HepG2 (cell line): ENCODE measurements around the gene BLOC1S4. TPM values are rescaled to one million over a fixed set of nuclear protein-coding genes. Genes with fewer than 3 reads are reported as not detected.

Experiments
- ARID3A ChIP-seq: IDR thresholded peaks from 2 replicates; pipeline ENCODE4 v1.6.1; 2012; ENCODE audit warnings: low read depth, low read length, improper control_type of control experiment
- ETV5 ChIP-seq: IDR thresholded peaks from 2 replicates; pipeline ENCODE4 v1.6.1; 2018; ENCODE audit warnings: missing biosample characterization, missing genetic modification reagents, inconsistent platforms, borderline replicate concordance
- ETV6 ChIP-seq: sonication (generic); formaldehyde crosslinking; conservative IDR thresholded peaks from 2 replicates; pipeline ENCODE4 v1.4.0; 2020; ENCODE audit warnings: missing genetic modification reagents
- FOSL1 ChIP-seq: sonication (generic); formaldehyde crosslinking; IDR thresholded peaks from 2 replicates; pipeline ENCODE4 v1.9.0; 2021; ENCODE audit warnings: missing genetic modification reagents, borderline replicate concordance
- FOXO1 ChIP-seq: sonication (generic); formaldehyde crosslinking; IDR thresholded peaks from 2 replicates; pipeline ENCODE4 v1.4.0; 2020; ENCODE audit warnings: missing genetic modification reagents
- GPBP1L1 ChIP-seq: sonication (generic); formaldehyde crosslinking; IDR thresholded peaks from 2 replicates; pipeline ENCODE4 v1.5.0; 2020; ENCODE audit warnings: mild to moderate bottlenecking, missing genetic modification reagents
- HOXA9 ChIP-seq: sonication (generic); formaldehyde crosslinking; IDR thresholded peaks from 2 replicates; pipeline ENCODE4 v1.8.1; 2022; ENCODE audit warnings: missing genetic modification reagents, mild to moderate bottlenecking, moderate library complexity, borderline replicate concordance
- JARID2 ChIP-seq: sonication (generic); formaldehyde crosslinking; IDR thresholded peaks from 2 replicates; pipeline ENCODE4 v1.8.1; 2023; ENCODE audit warnings: missing genetic modification reagents, inconsistent platforms; ENCODE audit not compliant: insufficient replicate concordance
- KMT2B ChIP-seq: IDR thresholded peaks from 2 replicates; pipeline ENCODE4 v1.6.1; 2016; ENCODE audit warnings: missing genetic modification reagents, missing compliant biosample characterization
- NFATC3 ChIP-seq: sonication (generic); formaldehyde crosslinking; IDR thresholded peaks from 2 replicates; pipeline ENCODE4 v1.5.1; 2020; ENCODE audit warnings: mild to moderate bottlenecking, missing genetic modification reagents
- PAX8 ChIP-seq: sonication (generic); formaldehyde crosslinking; IDR thresholded peaks from 2 replicates; pipeline ENCODE4 v1.8.0; 2022; ENCODE audit warnings: mild to moderate bottlenecking, missing genetic modification reagents, borderline replicate concordance
- PREB ChIP-seq: sonication (generic); formaldehyde crosslinking; IDR thresholded peaks from 2 replicates; pipeline ENCODE4 v1.4.0; 2020; ENCODE audit warnings: missing genetic modification reagents
- RCOR2 ChIP-seq: IDR thresholded peaks from 2 replicates; pipeline ENCODE4 v1.6.1; 2016; ENCODE audit warnings: missing biosample characterization, missing genetic modification reagents
- ZMYM4 ChIP-seq: sonication (generic); formaldehyde crosslinking; IDR thresholded peaks from 2 replicates; pipeline ENCODE4 v1.8.1; 2023; ENCODE audit warnings: mild to moderate bottlenecking, missing genetic modification reagents
- ZNF225 ChIP-seq: sonication (generic); formaldehyde crosslinking; IDR thresholded peaks from 2 replicates; pipeline ENCODE4 v1.4.0; 2020; ENCODE audit warnings: mild to moderate bottlenecking, missing genetic modification reagents
- ZNF333 ChIP-seq: sonication (generic); formaldehyde crosslinking; IDR thresholded peaks from 2 replicates; pipeline ENCODE4 v1.4.0; 2020; ENCODE audit warnings: mild to moderate bottlenecking, missing genetic modification reagents, borderline replicate concordance
- ZNF382 ChIP-seq: sonication (generic); formaldehyde crosslinking; IDR thresholded peaks from 2 replicates; pipeline ENCODE4 v1.5.0; 2020; ENCODE audit warnings: missing genetic modification reagents, mild to moderate bottlenecking, borderline replicate concordance
- ZNF446 ChIP-seq: sonication (generic); formaldehyde crosslinking; IDR thresholded peaks from 2 replicates; pipeline ENCODE4 v1.5.0; 2020; ENCODE audit warnings: mild to moderate bottlenecking, missing genetic modification reagents
- ZNF564 ChIP-seq: sonication (generic); formaldehyde crosslinking; IDR thresholded peaks from 2 replicates; pipeline ENCODE4 v1.8.1; 2023; ENCODE audit warnings: mild to moderate bottlenecking, missing genetic modification reagents
- ZNF567 ChIP-seq: sonication (generic); formaldehyde crosslinking; IDR thresholded peaks from 2 replicates; pipeline ENCODE4 v1.8.1; 2023; ENCODE audit warnings: mild to moderate bottlenecking, missing genetic modification reagents, borderline replicate concordance
- ZNF576 ChIP-seq: sonication (generic); formaldehyde crosslinking; IDR thresholded peaks from 2 replicates; pipeline ENCODE4 v1.4.0; 2020; ENCODE audit warnings: mild to moderate bottlenecking, missing genetic modification reagents
- ZNF644 ChIP-seq: IDR thresholded peaks from 2 replicates; pipeline ENCODE4 v1.6.1; 2016; ENCODE audit warnings: low read depth
- ZNF652 ChIP-seq: IDR thresholded peaks from 2 replicates; pipeline ENCODE4 v1.6.1; 2016; ENCODE audit warnings: low read depth, borderline replicate concordance
- ZNF704 ChIP-seq: sonication (generic); formaldehyde crosslinking; IDR thresholded peaks from 2 replicates; pipeline ENCODE4 v1.8.1; 2023; ENCODE audit warnings: mild to moderate bottlenecking, inconsistent platforms, moderate library complexity, missing genetic modification reagents, borderline replicate concordance
- ZSCAN12 ChIP-seq: sonication (generic); formaldehyde crosslinking; IDR thresholded peaks from 2 replicates; pipeline ENCODE4 v1.9.0; 2021; ENCODE audit warnings: mild to moderate bottlenecking, missing genetic modification reagents
- ZSCAN31 ChIP-seq: sonication (generic); formaldehyde crosslinking; IDR thresholded peaks from 2 replicates; pipeline ENCODE4 v1.5.0; 2020; ENCODE audit warnings: low read depth, mild to moderate bottlenecking, missing genetic modification reagents
- polyA plus RNA-seq, 8 experiments: library from polyadenylated mRNA; depleted of rRNA in 3 of 8; stranded (reverse) in 7 of 8; unstranded in 1 of 8; fragments of >200 nt; fragmentation: Illumina TruSeq in 4 of 8; extraction: Trizol in 4 of 8; gene quantifications; 2 replicates each; pipeline versions ENCODE4 v1.2.1 to v1.2.3, GENCODE V29; 2011 to 2016; ENCODE audit warnings: low read depth in 4 of 8, missing spikeins in 1 of 8, mixed read lengths in 1 of 8; ENCODE audit not compliant: insufficient read depth in 1 of 8
- total RNA-seq, 5 experiments: library from RNA; depleted of rRNA; stranded (reverse); fragments of >200 nt; fragmentation: Illumina TruSeq; extraction: Trizol; gene quantifications; 2 replicates each; pipeline ENCODE4 v1.2.3, GENCODE V29; 2016; ENCODE audit warnings: low read depth in 1 of 5

The BLOC1S4 gene
- total and polyA plus RNA-seq, 2 of the 13 experiments (the other 11 are each of a cell fraction or from before 2014, with no cell fraction given), result 15.5 to 20.9 TPM

- TF ChIP-seq ZNF567 (CRISPR knock-in tag), result no peak
- peak; percentile 3; the same call in 1 of the 2 replicates for TF ChIP-seq ETV5 (CRISPR knock-in tag)
- no peak for TF ChIP-seq GPBP1L1 (CRISPR knock-in tag)
- no peak for TF ChIP-seq ZNF704 (CRISPR knock-in tag)
- TF ChIP-seq FOXO1 (CRISPR knock-in tag), result no peak
- TF ChIP-seq ZNF446 (CRISPR knock-in tag), result no peak
- TF ChIP-seq ZNF644 (CRISPR knock-in tag), result no peak
- TF ChIP-seq ZNF576 (CRISPR knock-in tag), result no peak
- TF ChIP-seq ZNF333 (CRISPR knock-in tag), result no peak
- peak; percentile 33; the same call in 1 of the 2 replicates for TF ChIP-seq ZMYM4 (CRISPR knock-in tag)
- no peak for TF ChIP-seq NFATC3
- TF ChIP-seq HOXA9 (CRISPR knock-in tag), result no peak
- no peak for TF ChIP-seq ZNF382 (CRISPR knock-in tag)
- no peak for TF ChIP-seq ETV6 (CRISPR knock-in tag)
- peak; percentile 81 for TF ChIP-seq FOSL1 (CRISPR knock-in tag)
- peak; percentile 18; the same call in 1 of the 2 replicates for TF ChIP-seq ZNF564 (CRISPR knock-in tag)
- no peak for TF ChIP-seq KMT2B (CRISPR knock-in tag)
- 0 out of 2 replicates have a peak, but pooled peaks have one; percentile 36 for TF ChIP-seq ARID3A
- TF ChIP-seq ZNF652 (CRISPR knock-in tag), result no peak
- TF ChIP-seq ZNF225 (CRISPR knock-in tag), result no peak
- TF ChIP-seq PREB (CRISPR knock-in tag), result no peak
- no peak for TF ChIP-seq PAX8 (CRISPR knock-in tag)
- TF ChIP-seq ZSCAN12 (CRISPR knock-in tag), result no peak; the same call in 1 of the 2 replicates
- no peak for TF ChIP-seq RCOR2 (CRISPR knock-in tag)
- TF ChIP-seq ZSCAN31, result no peak; the same call in 1 of the 2 replicates
- no peak for TF ChIP-seq JARID2 (CRISPR knock-in tag)
Measured at GRCh38 chr4:6688879-6689505, 27.0 kb upstream of the BLOC1S4 start (continued).
